Activated CD4-positive, alpha-beta memory T cell treated with anti-CD3 and anti-CD28 coated beads, Interleukin-2, amount 10 ng/mL, durations not matched to agents 7 days and 5 days (primary cell): ENCODE results near the gene POMGNT2. TPM values are rescaled to one million over a fixed set of nuclear protein-coding genes. Genes with fewer than 3 reads are reported as not detected.
A peak's percentile ranks its signal among the peaks of the same experiment; 100 is the strongest.

Experiments used
- CTCF ChIA-PET: fragments of 350-600 bp; sonication (Branson Sonifier 250); formaldehyde crosslinking; loops from one replicate; lab custom pipeline; 2021; ENCODE audit warnings: antibody characterized with exemption, inconsistent platforms; lab: Charles Lee
- POLR2A ChIA-PET: fragments of 350-600 bp; sonication (Branson Sonifier 250); formaldehyde crosslinking; loops from one replicate; lab custom pipeline; 2021; ENCODE audit warnings: antibody characterized with exemption; lab: Charles Lee
- DNase-seq: peaks from one replicate; pipeline ENCODE4 v3.0.0-alpha.2; 2020
- H3K27ac Mint-ChIP-seq: one replicate; pipeline ENCODE4 v1.8.0; 2021; ENCODE audit warnings: mild to moderate bottlenecking, mixed read lengths
- H3K27me3 Mint-ChIP-seq: one replicate; pipeline ENCODE4 v1.8.0; 2021; ENCODE audit warnings: mixed read lengths
- H3K36me3 Mint-ChIP-seq: one replicate; pipeline ENCODE4 v1.8.0; 2021; ENCODE audit warnings: low read depth, mixed read lengths
- H3K4me1 Mint-ChIP-seq: one replicate; pipeline ENCODE4 v1.8.0; 2021; ENCODE audit warnings: mixed read lengths
- H3K4me3 Mint-ChIP-seq: one replicate; pipeline ENCODE4 v1.8.0; 2021; ENCODE audit warnings: mild to moderate bottlenecking, mixed read lengths
- H3K9me3 Mint-ChIP-seq: one replicate; pipeline ENCODE4 v1.8.0; 2021; ENCODE audit warnings: mixed read lengths
- total RNA-seq, 2 experiments: library from RNA; stranded (reverse); gene quantifications; one replicate each; pipeline ENCODE4 v1.2.3, GENCODE V29; 2021

POMGNT2 gene
- total RNA-seq, result 1 to 10 TPM; 6.4 to 7.8 TPM

DNA sequence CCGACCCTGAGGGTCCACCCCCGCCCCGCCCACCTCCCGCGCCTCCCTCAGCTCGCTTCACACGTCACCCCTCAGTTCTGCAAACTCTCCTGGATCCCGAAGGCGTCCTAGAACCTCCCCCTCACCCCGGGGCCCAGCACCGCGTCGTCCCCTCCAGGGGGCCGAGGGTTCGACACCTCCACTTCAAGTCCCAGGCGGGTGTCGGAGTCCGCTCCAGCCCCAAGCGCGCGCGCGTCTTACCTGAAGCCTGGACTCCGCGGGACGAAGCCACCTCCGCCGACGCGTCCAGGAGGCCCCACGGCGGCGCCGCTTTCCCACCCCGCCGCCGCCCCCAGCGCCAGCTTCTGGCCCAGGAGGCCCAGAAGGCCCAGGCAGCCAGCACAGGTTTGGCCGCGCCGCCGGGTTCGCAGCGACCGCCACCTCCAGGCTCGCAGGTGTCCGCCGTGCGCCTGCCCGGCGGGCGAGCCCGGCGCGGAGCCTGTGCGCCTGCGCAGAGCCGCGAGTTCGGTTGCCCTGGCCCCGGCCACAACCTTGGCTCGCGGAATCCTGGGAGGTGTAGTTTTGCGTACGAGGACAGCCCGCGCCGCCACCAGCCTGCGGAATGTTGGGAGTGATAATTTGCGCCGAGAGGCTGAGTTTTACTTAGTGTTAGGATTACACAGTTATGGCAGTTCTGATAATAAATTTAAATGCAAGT, at the start of gene POMGNT2:
Gene POMGNT2, minus strand, starts transcription at position 484 of the 697 bp plus-strand sequence. CDS start 24,648 bp downstream, outside the sequence.
- peaks cover 13% of the 10 kb centered on the region for H3K4me1 Mint-ChIP-seq
- H3K9me3 Mint-ChIP-seq, result no peaks in the 10 kb centered on the region
- no peaks in the 10 kb centered on the region for H3K36me3 Mint-ChIP-seq
- H3K27ac Mint-ChIP-seq, result no peak within 1 kb of the TSS
- H3K4me3 Mint-ChIP-seq, result peak within 1 kb of the TSS; percentile 68
- CTCF ChIA-PET, result interaction anchor here (0.7 to 1.2 kb wide), 3 partner anchors 171 to 286 kb away, joined by 3 to 6 read pairs (median 3); no protein-coding TSS in a partner anchor
- DNase-seq, result peak; percentile 89
- POLR2A ChIA-PET, result interaction anchor here (0.7 to 1.3 kb wide), 2 partner anchors 74 to 98 kb away, joined by 3 to 5 read pairs; no protein-coding TSS in a partner anchor
- H3K27me3 Mint-ChIP-seq, result no peaks in the 10 kb centered on the region

DNA sequence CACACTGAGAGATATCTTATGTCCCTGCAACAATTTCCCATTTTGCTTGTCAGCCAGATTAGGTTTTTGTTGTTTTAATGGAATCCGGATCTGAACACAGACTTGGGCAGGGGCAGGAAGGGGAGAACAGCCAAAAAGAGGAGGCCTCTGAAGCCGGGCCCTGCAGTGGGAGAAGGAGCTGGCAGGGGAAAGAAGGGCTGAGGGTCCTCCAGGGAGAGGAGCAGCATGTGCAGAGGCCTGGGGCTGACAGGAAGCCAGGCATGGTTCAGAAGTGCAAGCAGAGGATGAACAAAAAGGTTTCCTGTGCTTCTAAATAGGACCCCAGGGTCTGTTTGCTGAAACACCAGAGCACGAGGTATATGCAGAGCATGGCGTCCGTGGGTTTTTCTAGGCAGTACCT, 49.1 kb upstream of the POMGNT2 start:
- no peaks in the 10 kb centered on the region for H3K4me1 Mint-ChIP-seq
- ChIA-PET CTCF (no interaction called here), POLR2A (no interaction called here)
- no peak for DNase-seq
- peaks cover 6% of the 10 kb centered on the region for H3K27me3 Mint-ChIP-seq
- H3K4me3 Mint-ChIP-seq, result no peak overlapping the region
- H3K36me3 Mint-ChIP-seq, result no peaks in the 10 kb centered on the region
- H3K9me3 Mint-ChIP-seq, result no peaks in the 10 kb centered on the region
- H3K27ac Mint-ChIP-seq, result no peak overlapping the region

DNA sequence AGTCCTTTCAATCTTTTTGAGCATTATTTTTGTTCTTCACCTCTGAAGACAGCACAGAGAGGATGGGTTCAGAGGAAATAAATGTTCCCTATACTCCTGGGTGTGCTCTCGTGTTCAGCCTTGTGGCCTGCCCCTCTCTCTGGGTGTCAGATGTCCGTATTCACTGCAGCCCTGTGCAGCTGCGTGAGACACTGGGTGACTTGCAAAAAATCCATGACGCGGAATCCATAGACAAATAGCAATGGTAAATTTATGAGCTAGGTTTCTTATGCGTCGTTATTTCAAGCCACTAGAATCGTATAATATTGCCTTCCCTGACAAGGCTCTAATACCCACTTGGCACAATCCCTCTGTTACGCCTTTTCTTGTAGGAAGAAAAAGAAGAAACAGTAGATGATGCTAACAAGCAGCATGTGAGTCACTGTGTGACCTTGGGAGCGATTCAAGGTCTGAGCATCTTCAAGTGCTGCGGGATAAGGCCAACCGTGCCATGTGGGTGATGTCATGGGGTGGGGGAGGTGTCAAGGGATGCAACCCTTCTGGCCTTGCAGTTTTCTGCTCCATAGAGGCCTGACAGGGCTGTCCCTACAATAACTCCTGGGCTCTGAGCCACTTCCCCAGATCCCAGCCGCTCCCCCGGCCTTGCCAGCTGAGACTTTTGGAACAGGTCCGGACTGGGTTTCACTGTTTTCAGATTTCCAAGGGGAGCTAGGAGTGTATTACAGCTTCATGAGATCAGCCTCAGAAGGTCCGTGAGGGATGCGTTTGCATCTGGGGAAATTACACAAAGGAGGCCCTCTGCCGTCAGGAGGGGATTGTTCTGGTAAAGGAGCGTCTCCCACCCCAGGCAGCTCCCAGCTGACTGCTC, 47.6 kb upstream of the POMGNT2 start:
- no peaks in the 10 kb centered on the region for H3K36me3 Mint-ChIP-seq
- peaks cover 3% of the 10 kb centered on the region for H3K9me3 Mint-ChIP-seq
- ChIA-PET POLR2A (no interaction called here), CTCF (interaction anchor here (0.7 kb wide), 1 partner anchor 9 kb away, joined by 3 read pairs; no protein-coding TSS in a partner anchor)
- H3K4me3 Mint-ChIP-seq, result no peak overlapping the region
- H3K27me3 Mint-ChIP-seq, result peaks cover 6% of the 10 kb centered on the region
- no peaks in the 10 kb centered on the region for H3K4me1 Mint-ChIP-seq
- no peak for DNase-seq
- no peak overlapping the region for H3K27ac Mint-ChIP-seq

DNA sequence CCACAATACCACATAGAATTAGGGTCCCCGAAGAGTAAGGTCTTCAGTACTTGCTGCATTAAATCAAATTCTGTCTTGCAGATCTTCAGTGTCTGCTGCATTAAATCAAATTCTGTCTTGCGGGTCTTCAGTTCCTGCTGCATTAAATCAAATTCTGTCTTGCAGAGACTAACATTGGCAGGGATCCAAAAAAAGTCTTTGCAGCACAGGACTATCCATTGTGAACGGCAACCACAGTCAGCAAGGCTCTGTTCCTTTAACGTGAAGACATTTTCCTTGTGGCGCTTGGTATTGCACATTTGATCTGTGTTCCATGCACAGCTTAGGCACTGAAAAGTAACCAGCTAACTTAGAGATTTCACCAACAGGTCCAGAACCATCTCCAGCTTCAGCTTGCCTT, 46.8 kb upstream of the POMGNT2 start:
- no peak for DNase-seq
- H3K4me1 Mint-ChIP-seq, result no peaks in the 10 kb centered on the region
- ChIA-PET CTCF (no interaction called here), POLR2A (no interaction called here)
- peaks cover 6% of the 10 kb centered on the region for H3K27me3 Mint-ChIP-seq
- H3K27ac Mint-ChIP-seq, result no peak overlapping the region
- H3K9me3 Mint-ChIP-seq, result peaks cover 3% of the 10 kb centered on the region
- no peaks in the 10 kb centered on the region for H3K36me3 Mint-ChIP-seq
- no peak overlapping the region for H3K4me3 Mint-ChIP-seq

DNA sequence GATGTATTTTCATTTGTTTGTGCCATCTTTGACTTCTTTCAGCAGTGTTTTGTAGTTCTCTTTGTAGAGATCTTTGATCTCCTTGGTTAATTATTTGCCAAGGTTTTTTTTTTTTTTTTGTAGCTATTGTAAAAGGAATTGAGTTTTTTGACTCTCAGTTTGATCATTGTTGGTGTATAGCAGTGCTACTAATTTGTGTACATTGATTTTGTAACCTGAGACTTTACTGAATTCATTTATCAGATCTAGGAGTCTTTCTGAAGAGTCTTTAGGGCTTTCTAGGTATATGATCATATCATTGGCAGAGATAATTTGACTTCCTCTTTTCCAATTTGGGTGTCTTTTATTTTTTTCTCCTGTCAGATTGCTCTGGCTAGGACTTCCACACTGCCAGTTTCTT, 42.2 kb upstream of the POMGNT2 start:
- Mint-ChIP-seq H3K27ac (no peak overlapping the region), H3K4me1 (no peaks in the 10 kb centered on the region), H3K27me3 (peaks cover 12% of the 10 kb centered on the region), H3K36me3 (no peaks in the 10 kb centered on the region), H3K4me3 (no peak overlapping the region), H3K9me3 (peaks cover 3% of the 10 kb centered on the region)
- ChIA-PET POLR2A (no interaction called here), CTCF (no interaction called here)
- DNase-seq, result no peak

DNA sequence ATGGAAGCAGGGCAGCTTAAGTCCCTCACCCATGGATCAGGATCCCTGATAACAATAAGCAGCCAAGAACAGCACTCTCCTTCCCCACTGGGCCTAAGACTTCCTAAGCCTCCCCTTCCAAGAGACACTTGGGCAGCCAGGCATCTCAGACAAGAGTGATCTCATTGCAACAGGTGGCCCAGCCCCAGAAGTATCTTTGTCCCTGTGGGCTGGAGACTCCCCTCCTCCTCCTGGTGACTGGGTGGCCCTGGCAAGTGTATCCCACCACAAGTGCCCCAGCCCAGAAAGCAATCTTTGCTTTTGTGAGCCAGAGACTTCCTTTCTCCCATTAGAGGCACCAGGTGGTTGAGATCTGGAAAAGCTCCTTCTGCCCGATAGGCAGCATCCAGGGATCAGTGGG, 40.7 kb upstream of the POMGNT2 start:
- Mint-ChIP-seq H3K4me3 (no peak overlapping the region), H3K27ac (no peak overlapping the region), H3K27me3 (peaks cover 10% of the 10 kb centered on the region), H3K4me1 (peaks cover 5% of the 10 kb centered on the region), H3K9me3 (peaks cover 3% of the 10 kb centered on the region), H3K36me3 (no peaks in the 10 kb centered on the region)
- POLR2A ChIA-PET, result no interaction called here
- CTCF ChIA-PET, result no interaction called here
- DNase-seq, result no peak

DNA sequence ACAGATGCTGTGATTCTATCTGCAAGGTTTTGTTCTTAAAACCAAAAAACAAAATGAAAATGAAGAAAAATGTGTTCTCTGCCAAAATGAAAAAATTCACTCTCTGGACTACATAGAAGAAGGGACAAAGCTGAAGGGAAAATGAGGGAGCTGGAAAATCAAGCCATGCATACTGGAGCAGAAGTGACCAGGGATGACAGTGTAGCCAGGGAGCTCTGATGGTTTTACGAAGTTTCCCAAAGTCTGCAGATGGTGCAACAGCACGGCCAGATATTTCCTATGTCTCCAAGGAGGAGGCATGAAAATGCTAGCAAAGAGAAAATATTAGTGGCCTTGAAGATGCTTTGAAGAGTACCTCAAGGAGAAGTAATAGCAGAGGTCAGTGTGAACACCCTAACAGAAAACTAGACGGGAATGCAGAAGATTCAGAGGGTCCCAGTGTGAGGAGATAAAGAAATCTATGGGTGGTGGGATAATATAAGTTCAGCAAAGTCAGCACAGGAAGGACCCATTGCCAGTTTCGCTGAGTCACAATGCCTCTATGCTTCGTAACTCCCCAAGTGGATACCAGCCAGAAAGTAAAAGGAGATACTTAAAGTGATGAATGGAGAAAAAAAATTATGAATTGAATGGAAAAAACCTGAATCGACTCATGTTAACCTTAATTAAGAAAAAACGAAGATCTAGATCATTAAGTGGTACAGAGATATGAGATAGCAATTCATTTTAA, 39.0 kb upstream of the POMGNT2 start:
- ChIA-PET POLR2A (no interaction called here), CTCF (no interaction called here)
- Mint-ChIP-seq H3K27ac (no peak overlapping the region), H3K27me3 (peaks cover 10% of the 10 kb centered on the region), H3K4me1 (peaks cover 5% of the 10 kb centered on the region), H3K36me3 (no peaks in the 10 kb centered on the region), H3K9me3 (peaks cover 3% of the 10 kb centered on the region), H3K4me3 (no peak overlapping the region)
- no peak for DNase-seq

DNA sequence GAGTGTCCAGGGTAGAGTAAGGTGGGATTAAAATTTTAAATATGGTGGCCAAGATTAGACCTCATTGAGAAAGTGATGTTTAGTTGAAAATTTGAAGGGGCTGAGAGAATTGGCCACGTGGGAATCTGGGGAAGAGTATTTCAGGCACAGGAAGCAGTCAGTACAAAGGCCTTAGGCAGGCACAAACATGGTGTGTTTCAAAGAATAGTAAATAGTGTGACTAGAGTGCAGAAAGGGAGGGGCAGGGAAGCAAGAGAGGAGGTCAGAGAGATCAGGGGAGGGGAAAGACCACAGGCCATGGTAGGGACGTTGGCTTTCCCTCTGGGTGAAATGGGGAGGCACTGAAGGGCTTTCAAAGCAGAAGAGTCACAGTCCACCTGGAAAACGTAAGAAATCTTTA, 36.6 kb upstream of the POMGNT2 start:
- CTCF ChIA-PET, result no interaction called here
- no peaks in the 10 kb centered on the region for H3K36me3 Mint-ChIP-seq

DNA sequence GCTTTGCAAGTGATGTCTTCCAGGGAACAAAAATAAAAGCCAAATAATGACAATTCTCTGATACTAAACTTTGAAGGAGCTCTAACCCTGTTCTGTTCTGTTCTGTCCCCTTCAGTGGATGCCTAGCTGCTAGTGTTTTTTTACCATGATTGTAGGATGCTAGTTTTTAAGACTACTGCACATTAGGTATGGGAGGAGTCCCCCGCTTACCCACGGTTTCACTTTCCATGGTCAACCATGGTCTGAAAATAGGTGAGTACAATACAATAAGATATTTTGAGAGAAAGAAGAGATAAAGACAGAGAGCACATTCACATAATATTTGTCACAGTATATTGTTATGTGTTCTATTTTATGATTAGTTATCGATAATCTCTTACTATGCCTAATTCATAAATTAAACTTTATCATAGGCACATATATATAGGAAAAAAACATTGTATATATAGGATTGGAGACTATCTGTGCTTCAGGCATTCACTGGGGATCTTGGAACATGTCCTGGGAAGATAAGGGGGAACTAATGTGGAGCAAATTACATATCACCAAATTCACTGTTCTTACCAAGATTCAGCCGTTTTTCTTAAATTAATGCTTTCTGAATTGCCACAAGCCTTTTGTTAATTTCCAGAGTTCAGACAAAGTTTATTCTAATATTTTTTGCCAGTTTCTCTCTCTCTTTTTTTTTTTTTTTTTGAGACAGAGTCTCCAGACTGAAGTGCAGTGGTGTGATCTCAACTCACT, 32.8 kb upstream of the POMGNT2 start:
- POLR2A ChIA-PET, result no interaction called here
- CTCF ChIA-PET, result interaction anchor here (1.0 kb wide), 1 partner anchor 239 kb away, joined by 3 read pairs; no protein-coding TSS in a partner anchor
- Mint-ChIP-seq H3K36me3 (no peaks in the 10 kb centered on the region), H3K9me3 (no peaks in the 10 kb centered on the region), H3K27ac (no peak overlapping the region), H3K4me1 (peaks cover 5% of the 10 kb centered on the region), H3K4me3 (no peak overlapping the region), H3K27me3 (peaks cover 9% of the 10 kb centered on the region)
- no peak for DNase-seq

More for the DNA sequence above, 36.6 kb upstream of the POMGNT2 start:
- POLR2A ChIA-PET, result no interaction called here
- no peak overlapping the region for H3K4me3 Mint-ChIP-seq
- H3K27ac Mint-ChIP-seq, result no peak overlapping the region
- peaks cover 5% of the 10 kb centered on the region for H3K4me1 Mint-ChIP-seq
- H3K27me3 Mint-ChIP-seq, result peaks cover 10% of the 10 kb centered on the region
- H3K9me3 Mint-ChIP-seq, result no peaks in the 10 kb centered on the region
- no peak for DNase-seq

DNA sequence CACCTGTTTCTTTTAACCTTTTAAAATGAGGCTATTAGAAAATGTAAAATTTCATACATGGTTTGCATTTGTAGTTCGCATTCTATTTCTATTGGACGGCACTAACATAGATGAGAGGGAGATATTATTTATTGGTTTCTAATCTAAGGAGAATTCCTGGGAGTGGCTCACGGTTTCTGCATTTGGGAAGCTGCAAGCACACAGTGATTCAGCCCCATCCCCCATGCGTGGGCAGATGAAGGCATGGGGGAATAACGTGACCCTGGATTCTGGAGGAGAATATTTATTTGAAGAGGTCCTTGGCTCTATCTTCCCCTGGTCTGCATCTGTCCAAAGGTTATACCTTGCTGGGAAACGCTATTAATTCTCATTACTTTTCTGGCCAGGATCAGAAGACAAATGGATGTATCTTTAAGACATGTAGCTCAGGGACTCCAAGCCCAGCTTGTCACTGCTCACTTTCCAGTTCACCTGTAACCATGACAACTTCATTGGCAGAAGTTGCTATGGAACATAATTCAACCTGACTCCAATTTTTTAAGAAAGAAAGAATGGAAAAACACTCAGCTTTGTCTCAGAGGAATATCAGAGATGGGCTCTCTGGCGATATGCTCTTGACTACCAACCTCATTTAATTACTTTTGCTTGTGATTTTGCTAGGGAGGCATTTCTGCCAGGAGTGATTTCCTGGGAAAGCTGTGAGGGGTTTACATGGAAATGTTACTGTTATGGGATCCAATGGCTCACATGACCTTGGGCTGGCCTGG, 27.2 kb upstream of the POMGNT2 start:
- no peak for DNase-seq
- H3K36me3 Mint-ChIP-seq, result no peaks in the 10 kb centered on the region
- no peak overlapping the region for H3K4me3 Mint-ChIP-seq
- no peaks in the 10 kb centered on the region for H3K4me1 Mint-ChIP-seq
- H3K27me3 Mint-ChIP-seq, result peaks cover 5% of the 10 kb centered on the region
- no peaks in the 10 kb centered on the region for H3K9me3 Mint-ChIP-seq
- H3K27ac Mint-ChIP-seq, result no peak overlapping the region
- ChIA-PET CTCF (no interaction called here), POLR2A (no interaction called here)

DNA sequence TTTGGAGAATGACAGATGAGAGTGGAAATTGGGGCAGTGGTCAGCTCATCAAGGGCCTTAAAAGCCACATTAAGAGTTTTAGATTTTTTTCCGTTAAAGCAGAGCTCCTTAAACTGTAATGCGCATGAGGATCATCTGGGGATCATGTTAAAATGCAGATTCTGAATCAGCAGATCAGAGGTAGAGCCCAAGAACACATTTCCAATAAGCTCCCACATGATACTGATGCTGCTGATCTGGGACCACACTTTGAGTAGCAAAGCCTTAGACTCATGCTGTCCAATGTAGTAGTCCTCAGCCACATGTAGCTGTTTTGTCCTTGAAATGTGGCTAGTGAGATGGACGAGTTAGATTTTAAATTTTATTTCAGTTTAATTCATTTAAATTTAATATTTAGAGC, 26.3 kb upstream of the POMGNT2 start:
- no peak for DNase-seq
- Mint-ChIP-seq H3K4me3 (no peak overlapping the region), H3K36me3 (no peaks in the 10 kb centered on the region), H3K4me1 (no peaks in the 10 kb centered on the region), H3K9me3 (no peaks in the 10 kb centered on the region), H3K27me3 (peaks cover 5% of the 10 kb centered on the region), H3K27ac (no peak overlapping the region)
- ChIA-PET CTCF (no interaction called here), POLR2A (no interaction called here)

DNA sequence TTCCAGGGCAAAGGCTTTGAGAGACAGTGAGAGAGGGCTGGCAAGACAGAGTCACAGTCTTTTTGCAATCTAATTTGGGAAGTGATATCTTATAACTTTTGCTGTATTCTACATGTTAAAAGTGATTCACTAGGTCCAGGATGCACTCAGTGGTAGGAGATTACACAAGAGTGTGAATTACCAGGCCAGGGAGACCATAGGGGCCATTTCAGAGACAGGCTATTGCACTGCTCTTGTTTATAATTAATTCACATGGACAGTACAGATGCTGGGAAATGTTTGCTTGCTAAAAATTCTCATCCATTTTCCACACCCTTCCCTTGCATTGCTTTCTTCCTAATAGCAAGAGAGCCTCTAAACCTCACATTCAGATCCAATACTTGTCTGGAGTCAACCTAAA, 22.6 kb upstream of the POMGNT2 start:
- H3K36me3 Mint-ChIP-seq, result no peaks in the 10 kb centered on the region
- peaks cover 11% of the 10 kb centered on the region for H3K27me3 Mint-ChIP-seq
- H3K4me1 Mint-ChIP-seq, result no peaks in the 10 kb centered on the region
- ChIA-PET POLR2A (no interaction called here), CTCF (no interaction called here)
- peaks cover 2% of the 10 kb centered on the region for H3K9me3 Mint-ChIP-seq
- H3K27ac Mint-ChIP-seq, result no peak overlapping the region
- H3K4me3 Mint-ChIP-seq, result no peak overlapping the region
- no peak for DNase-seq
